GM19467 (cell line): ENCODE results near the gene TDRD10.

Source experiments
- ATAC-seq: cut with Tn5 transposase; IDR thresholded peaks from one replicate; pipeline ENCODE4 v1.9.1; 2021; ENCODE audit warnings: mild to moderate bottlenecking, moderate library complexity; ENCODE audit not compliant: unreplicated experiment

Gene TDRD10

GRCh38 chr1:154502066-154502743 is at the start of gene TDRD10, which contains the start of gene SHE:
TDRD10 (plus strand) TSS chr1:154502219; CDS start chr1:154506904, 4,685 bp downstream.
SHE (minus strand) TSS chr1:154502412; CDS start chr1:154502026, 386 bp downstream.
- no peak for ATAC-seq

GRCh38 chr1:154453161-154453560 is 48.9 kb upstream of the TDRD10 start:
- no peak for ATAC-seq

- ATAC-seq = no peak
Observed at GRCh38 chr1:154453574-154454352, 48.3 kb upstream of the TDRD10 start.

GRCh38 chr1:154454386-154455120 is 47.5 kb upstream of the TDRD10 start:
- no peak for ATAC-seq

GRCh38 chr1:154456631-154457030 is 45.4 kb upstream of the TDRD10 start:
- no peak for ATAC-seq

- no peak for ATAC-seq
Observed at GRCh38 chr1:154459080-154459479, 42.9 kb upstream of the TDRD10 start.

GRCh38 chr1:154460695-154461260 is 41.2 kb upstream of the TDRD10 start:
- no peak for ATAC-seq

GRCh38 chr1:154463512-154463990 is 38.5 kb upstream of the TDRD10 start:
- ATAC-seq = no peak

- no peak for ATAC-seq
Observed at GRCh38 chr1:154465621-154466195, 36.3 kb upstream of the TDRD10 start.

- ATAC-seq = no peak
Observed at GRCh38 chr1:154466206-154466605, 35.8 kb upstream of the TDRD10 start.

GRCh38 chr1:154466921-154467417 is 35.0 kb upstream of the TDRD10 start:
- no peak for ATAC-seq

GRCh38 chr1:154467434-154468102 is 34.5 kb upstream of the TDRD10 start:
- no peak for ATAC-seq

GRCh38 chr1:154468535-154469250 is 33.3 kb upstream of the TDRD10 start:
- no peak for ATAC-seq

GRCh38 chr1:154469844-154470560 is 32.0 kb upstream of the TDRD10 start:
- ATAC-seq = no peak

GRCh38 chr1:154471304-154471703 is 30.7 kb upstream of the TDRD10 start:
- no peak for ATAC-seq

- ATAC-seq = no peak
Observed at GRCh38 chr1:154474802-154475201, 27.2 kb upstream of the TDRD10 start.

GRCh38 chr1:154476791-154477190 is 25.2 kb upstream of the TDRD10 start:
- ATAC-seq = no peak

GRCh38 chr1:154478013-154478412 is 24.0 kb upstream of the TDRD10 start:
- ATAC-seq = no peak

GRCh38 chr1:154478639-154479038 is 23.4 kb upstream of the TDRD10 start:
- ATAC-seq = no peak
